Amygdala (tissue), 56 donors: Measurements from ENCODE around the gene CAMTA1.

Experiments used
- DNase-seq, 56 donors: peaks; one replicate each; lab custom pipeline; 2025; lab: John Stamatoyannopoulos, UW

Gene CAMTA1

DNA sequence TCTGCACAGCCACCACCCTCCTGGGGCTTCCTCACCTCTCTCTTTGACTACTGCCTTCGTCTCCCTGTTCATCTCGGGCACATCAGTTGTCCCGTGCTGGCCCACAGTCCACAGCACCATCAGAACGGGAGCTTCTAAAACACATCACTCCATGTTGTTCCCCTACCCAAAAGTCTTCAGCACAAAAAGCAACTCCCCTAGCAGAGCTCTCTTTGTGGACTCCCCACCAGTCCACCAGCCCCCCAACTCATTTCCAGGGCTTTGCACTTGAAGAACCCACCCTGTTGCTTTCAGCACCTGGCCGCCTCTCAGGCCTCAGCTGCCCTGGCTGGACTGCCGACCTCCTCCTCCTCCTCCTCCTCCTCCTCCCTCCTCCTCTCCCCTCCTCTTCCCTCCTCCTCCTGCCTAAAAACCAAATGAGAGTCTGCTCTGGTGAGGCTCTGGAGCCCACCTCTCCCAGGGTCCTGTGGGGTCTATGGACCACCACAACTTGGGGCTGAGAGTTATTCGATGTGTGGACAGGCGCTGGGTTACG lies 734.7 kb downstream of the CAMTA1 start:
- DNase-seq: no peak

DNA sequence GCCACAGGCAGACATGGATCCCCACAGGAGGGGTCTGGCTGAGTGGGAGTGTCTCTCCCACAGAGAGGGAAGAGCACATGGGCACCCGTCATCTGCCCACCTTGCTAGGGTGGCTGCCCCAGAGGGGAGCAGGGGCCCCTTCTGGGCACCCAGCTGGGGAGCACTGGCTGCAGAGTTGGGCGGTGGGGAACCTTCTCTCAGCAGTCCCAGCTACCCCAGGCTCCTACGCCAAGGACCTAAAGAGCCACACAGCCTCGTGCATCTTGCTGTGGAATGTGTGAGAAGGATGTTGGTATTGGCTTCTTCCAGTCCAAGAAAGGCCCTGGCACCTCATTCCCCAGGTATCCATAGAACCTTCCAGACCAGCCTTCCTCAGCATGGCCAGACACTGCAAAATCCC lies 735.2 kb downstream of the CAMTA1 start:
- no peak for DNase-seq

DNA sequence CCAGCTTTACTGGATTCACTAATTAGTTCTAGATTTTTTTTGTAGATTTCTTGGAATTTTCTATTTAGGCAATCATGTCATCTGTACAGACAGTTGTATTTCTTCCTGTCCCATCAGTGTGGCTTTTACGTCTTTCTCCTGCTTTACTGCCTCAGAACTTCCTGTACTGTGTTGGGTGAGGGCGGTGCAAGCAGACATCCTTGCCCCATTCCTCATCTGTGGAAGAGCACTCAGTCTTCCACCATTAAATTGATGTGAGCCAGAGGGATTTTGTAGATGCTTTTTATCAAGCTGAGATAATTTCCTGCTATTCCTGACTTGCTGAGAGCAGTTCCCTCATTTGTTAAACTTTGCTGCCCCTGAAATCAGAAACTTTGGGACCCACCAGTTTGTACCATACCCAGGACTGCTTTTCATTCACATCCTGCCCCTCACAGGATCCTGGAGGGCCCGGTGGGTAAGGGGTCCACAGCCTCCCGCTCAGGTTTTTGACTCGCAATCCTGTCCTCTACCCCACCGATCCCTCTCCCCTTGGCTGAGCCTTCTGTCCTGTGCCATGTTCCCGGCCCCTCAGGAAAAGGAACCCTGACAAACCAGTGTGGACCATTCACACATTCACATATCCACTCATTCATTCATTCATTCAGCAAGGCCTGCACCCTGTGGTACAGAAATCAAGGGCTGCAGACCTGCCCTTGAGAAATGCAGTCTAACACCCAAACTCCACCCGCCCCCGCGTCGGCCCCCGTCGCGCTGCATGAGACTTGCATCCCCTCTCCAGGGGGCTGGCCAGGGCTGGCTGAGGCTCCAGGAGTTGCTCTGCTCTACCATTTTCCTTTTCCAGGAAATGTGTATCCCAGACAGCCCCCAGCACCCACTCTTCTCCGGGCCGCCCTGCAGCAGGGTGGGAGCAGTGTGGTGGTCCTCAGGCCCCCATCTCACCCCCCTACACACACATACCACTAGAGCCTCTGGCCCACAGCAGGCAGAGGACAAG lies 739.4 kb downstream of the CAMTA1 start:
- no peak for DNase-seq

DNA sequence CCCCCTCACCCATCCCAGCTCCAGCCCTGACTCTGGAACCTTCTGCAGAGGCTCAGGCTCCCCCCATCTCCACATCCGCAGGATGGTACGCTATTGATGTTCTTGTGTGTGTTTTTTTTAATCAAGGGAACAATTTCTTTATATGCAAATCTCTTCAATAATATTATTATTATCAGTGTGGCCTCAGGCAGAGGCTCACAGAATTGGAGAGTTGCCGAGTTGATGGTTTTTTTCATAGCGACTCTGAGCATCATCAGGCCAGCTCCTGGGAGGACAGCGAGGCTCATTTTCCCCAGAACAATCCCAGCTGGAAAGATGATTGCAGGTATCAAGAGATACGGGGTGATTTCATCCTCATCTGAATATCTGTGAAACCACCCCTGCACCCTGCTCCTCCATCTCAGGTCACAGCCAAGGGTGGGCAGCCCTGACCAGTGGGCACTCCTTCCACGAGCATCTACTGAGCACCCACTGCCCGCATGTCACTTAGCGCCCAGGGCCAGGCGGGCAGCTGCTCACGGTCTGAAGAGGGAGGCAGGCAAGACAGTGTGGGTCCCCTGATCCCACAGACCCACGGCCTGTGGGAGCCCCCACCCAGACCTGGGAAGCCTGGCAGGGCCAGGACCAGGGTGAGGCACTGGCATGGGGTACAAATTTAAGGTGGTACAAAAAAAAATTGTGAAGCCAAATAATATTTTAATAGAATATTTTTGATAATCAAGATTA lies 740.2 kb downstream of the CAMTA1 start:
- no peak for DNase-seq

DNA sequence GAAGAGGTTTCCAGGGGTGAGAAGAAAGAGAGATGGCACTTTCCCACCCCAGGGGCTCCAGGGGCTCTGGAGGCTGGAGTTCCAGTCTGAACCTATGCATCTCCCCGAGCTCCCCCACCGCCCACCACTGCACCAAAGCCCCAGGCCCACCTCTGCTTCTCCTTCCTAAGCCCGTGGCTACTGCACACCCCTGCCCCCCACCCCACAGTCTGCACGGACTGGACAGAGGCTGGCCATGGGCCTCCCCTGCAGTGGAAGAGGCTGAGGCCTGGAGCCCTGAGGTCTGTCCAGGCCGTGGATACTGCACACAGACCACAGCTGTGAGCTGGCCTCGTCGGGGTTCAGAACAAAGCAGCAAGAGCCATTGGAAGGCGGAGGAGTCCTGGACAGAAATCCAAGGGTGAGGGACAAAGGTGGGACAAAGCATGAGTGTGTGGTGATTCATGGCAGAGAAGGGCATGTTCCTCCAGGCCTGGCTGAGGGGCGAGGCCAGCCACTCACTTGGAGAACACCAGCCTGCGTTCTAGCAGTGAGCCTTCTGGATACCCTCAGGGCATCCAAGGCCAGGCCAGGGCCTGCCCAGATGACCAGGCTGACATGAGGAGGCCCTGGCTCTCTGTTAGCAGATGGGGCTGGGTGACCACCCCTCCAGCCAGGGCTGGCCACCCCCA lies 741.1 kb downstream of the CAMTA1 start:
- no peak for DNase-seq

DNA sequence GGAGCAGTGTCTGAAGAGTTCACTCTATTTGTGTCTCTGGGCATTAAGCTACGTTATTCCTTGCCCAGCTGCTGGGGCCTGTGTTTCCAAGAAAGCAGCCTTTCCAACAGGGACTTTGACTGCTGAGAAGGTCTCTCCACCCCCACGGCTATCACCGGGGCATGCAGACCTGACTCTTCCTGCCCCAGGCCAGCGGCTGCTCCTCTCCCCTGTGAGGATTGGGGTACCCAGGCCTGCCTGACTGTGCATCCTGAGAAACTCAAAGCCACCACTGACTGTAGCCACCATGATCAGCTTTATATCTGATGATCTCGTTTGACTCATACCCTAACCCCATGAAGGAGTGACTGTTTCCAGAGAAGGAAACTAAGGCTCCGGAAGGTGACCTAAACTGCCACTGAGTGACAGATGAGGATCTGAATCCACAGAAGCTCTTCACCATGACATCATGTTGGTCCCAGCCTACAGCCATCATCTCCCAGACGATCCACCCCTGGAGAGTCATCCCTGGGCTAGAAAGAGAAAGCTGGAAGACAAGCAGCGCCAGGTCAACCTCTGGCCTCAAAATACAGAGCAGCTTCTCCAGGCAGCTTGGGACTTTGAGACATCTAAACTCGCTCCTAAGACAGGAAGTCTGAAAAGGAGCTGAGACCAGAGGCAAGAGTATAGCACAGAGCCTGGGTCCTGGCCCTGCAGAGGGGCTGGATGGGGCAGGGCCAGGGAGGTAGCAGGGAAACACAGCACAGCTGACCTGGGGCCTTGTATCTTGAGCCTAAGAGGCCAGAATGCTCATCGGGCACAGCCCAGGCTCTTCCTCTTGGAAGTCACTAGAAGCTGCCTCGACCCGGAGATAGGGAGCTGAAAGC lies 741.8 kb downstream of the CAMTA1 start:
- DNase-seq: no peak

DNA sequence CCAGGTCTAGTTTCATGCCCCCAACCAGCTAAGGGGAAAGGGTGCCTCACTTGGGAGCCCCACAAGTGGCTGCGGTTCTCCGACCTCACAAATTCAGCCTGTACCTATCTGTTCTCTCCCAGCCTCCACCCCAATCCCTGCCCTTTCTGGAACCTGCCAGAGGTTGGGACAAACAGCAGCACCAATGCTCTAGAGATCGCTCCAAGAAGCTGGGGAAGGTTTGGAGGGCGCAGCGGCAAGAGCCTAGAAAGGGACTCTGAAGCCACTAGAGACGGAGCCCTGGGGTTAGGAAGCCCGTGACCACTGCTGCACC lies 742.4 kb downstream of the CAMTA1 start:
- no peak for DNase-seq

DNA sequence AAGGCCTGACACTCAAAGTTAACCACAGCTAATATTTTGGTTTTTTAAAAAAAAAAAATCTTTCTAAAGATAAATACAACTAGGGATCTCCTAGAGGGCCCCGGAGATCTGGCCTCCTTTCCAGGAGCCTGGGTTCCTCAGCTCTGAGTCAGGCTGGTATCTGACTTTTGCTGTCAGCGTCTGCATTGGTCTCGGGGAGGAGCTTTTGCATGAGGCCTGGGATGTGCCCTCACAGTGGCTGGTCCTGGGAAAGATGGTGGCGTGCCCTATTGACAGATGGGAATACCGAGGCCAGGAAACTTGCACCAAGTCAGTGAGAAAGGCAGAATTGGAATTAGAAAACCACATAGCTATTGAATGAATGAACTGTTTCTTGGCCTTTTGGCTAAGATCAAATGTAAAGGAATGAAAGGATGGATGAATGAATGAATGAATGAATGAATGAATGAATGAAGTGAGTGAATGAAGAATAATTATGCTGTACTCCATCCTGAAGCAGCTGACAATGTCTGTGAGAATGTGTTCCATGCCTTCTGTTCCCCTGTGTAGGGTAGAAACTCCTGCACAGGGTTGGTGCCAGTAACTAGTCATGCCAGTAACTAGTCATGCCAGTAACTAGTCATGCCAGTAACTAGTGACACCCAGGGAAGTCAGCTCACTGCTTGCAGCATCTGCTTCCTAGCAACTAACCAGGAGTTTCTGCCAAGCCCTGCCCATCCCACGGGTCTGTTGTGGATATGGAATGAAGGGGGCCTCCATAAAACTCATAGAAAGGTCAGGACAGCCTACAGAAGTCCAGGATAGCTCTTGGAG lies 743.3 kb downstream of the CAMTA1 start:
- DNase-seq: no peak

DNA sequence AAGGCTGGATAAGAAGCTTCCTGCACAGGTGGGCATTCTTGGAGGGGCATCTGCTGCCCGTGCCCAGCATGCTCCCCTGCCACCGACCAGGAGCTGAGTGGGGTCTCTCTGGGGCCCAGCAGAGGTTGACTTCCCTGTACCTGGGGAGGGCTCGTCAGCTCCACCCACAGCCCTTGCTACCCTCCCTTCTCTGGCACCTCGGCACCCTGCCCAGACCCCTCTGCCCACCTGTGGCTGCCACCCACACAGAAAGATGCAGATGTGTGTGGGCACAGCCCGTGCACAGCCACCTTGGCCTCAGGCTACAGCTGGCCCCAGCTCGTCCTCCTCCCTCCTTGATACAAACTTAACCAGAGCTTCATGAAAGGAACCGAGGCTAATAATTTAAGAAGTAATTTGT lies 744.7 kb downstream of the CAMTA1 start:
- no peak for DNase-seq

DNA sequence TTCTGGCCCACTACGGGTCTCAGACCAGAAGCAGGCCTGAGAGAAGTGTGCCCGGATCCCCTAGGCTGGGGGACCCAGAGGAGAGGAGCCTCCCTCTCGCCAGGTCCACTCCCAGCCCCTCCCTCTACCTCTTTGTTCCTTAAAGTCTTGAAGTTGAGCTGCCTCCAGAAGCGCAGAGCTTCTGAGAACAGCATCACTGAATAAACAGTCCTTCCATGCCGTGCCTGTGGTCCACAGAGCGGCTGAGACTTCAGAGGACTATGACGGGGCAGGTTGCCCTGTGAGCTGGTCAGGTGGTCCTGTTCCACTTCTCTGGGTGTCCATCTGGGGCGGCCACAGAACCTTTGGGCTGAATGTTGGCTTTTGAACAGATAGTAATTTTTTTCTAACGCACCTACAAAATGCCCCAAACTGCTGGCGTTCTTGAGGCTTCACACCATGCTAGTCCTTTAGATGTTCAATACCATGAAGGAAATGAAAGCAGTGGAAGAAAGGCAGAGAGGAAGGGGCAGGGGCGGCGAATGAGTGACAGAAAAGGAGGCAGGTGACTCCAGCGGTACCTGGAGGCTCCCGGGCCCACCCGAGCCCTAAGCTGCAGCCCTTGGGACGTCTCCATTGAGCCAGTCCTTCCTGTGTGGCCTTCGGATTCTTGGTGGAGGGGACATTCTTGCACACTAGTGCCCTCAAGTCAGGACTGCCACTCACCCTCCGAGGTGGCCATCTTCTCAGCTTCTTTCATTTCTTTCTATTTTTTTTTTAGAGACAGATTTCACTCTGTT lies 746.5 kb downstream of the CAMTA1 start:
- DNase-seq: no peak

DNA sequence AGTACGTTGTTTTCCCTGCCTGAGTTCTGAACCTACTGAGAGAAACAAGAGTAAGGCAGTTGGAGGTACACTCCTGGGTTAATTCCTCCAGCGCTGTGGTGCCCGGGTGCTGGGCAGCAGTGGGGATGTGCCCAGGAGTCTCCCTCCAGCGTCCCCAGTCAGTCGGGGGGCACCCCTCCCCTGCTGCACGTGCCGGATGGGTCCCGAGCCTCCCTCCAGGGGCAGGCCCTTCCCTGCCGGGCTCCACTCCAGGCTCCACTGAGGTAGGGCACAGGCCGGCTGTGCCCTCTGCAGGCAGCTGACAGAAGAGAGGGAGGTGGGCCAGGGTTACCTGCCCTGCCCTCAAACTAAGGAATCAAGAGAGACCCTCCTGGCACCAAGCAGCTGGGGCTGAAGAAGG lies 747.8 kb downstream of the CAMTA1 start:
- no peak for DNase-seq

DNA sequence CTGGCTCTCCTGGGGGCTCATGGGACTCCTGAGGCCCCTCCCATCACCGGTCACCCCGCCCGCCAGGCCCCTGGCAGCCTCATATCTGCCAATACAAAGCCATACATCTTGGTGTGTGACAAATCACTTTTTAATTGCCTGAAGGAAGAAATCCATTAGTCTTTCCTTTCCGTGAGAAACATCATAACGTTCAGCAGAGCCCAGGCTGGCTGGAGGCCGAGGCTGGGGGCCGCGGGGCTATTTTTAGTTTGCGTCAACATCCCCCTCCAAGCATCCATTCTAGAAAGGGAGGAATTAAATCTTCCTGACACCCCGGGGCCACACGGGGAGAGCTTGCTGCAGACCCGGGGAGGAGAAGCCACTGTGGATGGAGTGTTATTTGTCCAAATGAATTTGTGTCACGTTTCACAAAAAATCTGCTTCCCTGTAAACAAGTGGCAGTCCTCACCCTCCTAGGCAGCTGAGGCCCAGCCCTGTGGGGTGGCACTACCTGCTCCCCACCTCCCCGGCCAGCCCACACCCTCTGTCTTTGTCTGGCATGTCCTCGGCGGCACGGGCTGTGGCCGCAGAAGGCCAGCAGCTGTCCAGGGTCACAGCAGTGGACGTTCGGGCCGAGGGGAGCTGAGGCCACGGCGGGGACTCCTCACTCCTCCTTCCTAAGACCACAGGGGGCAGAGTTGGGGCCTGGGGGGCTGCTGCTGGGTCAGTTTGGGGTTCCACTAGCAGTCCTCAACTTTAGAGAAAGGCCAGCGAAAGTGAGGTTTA lies 749.0 kb downstream of the CAMTA1 start:
- DNase-seq: no peak

DNA sequence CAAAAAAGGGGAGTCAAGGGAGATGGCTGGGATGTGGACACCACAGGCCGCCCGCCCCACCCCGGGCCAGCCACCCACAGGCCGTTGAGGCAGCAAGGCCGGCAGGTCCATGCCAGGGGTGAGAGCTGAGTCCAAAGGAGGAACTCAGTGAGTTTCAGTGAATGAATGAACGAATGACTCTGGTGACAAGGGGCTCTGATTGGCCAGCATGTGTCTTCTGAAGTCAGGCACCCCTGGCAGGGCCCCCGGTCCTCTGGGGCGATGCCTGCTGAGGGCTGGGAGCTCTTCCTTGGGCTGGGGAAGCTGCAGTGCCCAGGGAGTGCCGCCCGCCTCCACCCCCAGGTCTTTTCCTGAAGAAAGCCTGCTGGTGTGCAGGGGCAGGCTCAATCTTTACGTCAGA lies 749.8 kb downstream of the CAMTA1 start:
- no peak for DNase-seq

DNA sequence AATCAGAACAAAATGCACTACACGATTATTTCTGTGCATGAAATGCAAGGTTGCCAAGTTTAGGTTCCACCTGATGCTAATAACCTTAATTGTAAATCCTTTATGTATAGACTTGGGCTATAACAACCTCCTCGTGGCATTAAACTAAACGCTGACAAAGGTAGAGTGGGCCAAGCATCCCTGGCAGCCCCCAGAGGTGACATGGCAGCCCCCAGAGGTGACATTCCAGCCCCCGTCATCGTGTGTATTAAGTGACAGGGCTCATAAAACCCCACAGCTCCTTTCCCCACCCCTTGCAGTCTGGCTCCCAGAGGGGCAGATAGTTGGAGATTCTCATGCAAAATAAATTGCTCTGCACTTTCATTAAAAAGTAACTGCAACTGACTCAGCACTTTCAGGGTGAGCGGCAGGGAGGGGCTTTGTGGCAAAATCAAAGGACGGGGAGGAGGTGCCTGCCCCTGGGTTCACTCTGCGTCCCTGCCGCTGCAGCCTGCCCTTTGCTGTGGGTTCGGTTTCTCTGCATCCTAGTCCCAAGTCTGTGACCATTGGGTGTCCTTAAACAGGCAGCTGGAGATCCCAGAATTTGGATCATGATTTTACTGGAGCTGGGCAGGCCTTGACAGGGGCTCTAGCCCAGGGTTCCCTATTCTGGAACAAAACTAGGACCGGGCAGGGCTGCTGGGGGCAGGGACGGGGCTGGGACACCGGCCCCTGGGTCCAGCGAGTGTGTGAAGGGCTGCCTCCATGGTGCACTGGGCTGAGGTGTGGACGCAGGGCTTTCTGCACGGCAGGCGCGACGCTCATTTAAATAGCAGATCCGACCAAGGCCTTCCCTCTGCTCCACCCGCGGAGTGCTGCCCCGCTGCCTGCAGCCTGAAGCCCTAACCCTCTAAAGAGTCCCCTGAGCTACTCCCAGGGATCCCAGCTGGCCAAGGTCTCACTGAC lies 751.0 kb downstream of the CAMTA1 start:
- DNase-seq: no peak

DNA sequence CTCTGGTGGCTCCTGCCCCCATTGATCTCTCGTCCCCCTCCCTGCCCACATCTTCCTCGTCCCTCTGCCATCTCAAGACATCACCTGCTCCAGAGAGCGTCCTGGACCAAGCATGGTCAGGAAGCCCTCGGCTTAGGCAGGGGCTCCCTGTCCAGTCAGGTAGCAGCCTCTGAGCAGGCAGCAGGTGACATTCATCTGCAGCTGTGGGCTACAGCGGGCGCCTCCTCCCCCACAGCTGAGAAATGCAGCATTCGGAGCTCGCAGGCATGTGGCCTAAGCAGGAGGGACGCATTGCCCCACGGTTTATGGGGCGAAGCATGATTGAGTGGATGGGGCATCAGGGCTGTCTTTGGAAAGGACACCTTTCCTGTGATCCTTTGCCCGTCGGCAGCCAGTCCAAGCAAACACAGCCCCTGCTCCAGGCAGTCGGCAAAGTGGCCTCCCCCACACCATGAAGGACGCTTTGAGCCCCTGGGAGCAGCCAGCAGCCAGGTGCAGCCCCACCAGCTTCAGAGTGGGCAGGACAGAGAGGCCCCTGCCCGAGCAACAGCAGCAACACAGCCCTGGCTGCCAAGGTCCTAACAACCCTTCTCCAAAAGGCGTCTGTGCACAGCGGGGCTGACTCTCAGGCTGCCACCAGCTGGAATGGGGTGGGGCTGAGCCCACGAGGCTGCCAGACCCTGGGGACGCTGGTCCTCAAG lies 751.8 kb downstream of the CAMTA1 start:
- DNase-seq: no peak

DNA sequence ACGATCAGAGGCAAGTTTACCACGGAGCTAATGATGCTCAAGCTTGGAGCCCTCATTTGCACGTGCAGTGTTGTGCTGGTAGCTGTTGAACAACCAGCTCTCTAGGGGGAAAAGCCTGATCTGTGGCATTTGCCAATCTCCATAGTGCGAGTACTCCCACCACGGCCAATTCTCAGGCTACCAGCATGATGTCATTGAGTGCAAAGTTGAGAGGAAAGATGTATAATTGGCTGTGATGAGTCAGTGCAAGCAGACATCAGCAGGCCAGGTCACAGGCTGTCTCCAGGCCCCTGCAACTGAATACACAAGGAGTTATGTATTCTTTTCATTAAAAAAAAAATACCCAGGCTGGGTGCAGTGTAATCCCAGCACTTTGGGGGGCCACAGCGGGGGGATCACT lies 752.8 kb downstream of the CAMTA1 start:
- no peak for DNase-seq
